SU-DHL-6 (cell line): ENCODE measurements around the gene SHF.

ENCODE experiments used
- CTCF ChIP-seq: fragments of 200-600 bp; sonication (generic); IDR thresholded peaks from one replicate; pipeline ENCODE4 v1.5.1; 2017; ENCODE audit warnings: antibody characterized with exemption, mild to moderate bottlenecking, low read length, moderate library complexity; ENCODE audit not compliant: insufficient read depth, poor library complexity, severe bottlenecking
- EZH2phosphoT487 ChIP-seq: fragments of 200-600 bp; sonication (generic), shearing (Covaris generic); conservative IDR thresholded peaks from 2 replicates; pipeline ENCODE4 v1.6.1; 2018; ENCODE audit warnings: mild to moderate bottlenecking, antibody characterized with exemption, low read length, moderate library complexity, mixed read lengths

- TF ChIP-seq CTCF (no peak), EZH2phosphoT487 (no peak)
These were observed 19.5 kb downstream of the SHF start for GRCh38 chr15:45168286-45168685.
